Breast epithelium (tissue), 3 donors: Measurements from ENCODE around the gene PPP1R2.

Source experiments
- POLR2A ChIP-seq: fragments of 450-650 bp; IDR thresholded peaks from one replicate; pipeline ENCODE4 v1.6.1; 2016; ENCODE audit warnings: antibody characterized with exemption, mild to moderate bottlenecking, moderate library complexity
- TF ChIP-seq, protein P1 (sequence below), 3 donors: fragments of 450-650 bp; IDR thresholded peaks; one replicate each; pipeline ENCODE4 v1.5.1; 2016 to 2017; ENCODE audit warnings: antibody characterized with exemption in 3 of 3, mild to moderate bottlenecking in 3 of 3, moderate library complexity in 3 of 3

DNA sequence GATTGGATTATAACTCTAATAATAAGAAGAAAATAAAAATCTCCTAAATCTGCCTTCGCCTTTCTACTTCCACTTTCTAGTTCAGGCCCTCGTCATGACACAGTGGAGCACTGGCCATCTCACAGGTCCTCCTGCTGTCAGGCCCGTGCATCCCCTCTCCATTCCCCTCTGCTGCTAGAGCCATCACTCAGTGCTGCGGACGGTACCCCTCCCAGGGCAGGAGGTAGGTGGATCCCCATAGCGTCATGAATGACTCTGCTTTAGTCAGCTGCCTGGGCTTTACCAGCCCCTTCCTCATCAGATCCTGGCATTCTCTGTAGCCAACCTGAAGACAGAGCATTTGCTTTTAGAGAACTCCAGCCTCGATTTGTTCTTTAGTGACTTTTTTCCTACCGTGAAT is 12.0 kb upstream of the PPP1R2 start:
- TF ChIP-seq, protein P1, sequence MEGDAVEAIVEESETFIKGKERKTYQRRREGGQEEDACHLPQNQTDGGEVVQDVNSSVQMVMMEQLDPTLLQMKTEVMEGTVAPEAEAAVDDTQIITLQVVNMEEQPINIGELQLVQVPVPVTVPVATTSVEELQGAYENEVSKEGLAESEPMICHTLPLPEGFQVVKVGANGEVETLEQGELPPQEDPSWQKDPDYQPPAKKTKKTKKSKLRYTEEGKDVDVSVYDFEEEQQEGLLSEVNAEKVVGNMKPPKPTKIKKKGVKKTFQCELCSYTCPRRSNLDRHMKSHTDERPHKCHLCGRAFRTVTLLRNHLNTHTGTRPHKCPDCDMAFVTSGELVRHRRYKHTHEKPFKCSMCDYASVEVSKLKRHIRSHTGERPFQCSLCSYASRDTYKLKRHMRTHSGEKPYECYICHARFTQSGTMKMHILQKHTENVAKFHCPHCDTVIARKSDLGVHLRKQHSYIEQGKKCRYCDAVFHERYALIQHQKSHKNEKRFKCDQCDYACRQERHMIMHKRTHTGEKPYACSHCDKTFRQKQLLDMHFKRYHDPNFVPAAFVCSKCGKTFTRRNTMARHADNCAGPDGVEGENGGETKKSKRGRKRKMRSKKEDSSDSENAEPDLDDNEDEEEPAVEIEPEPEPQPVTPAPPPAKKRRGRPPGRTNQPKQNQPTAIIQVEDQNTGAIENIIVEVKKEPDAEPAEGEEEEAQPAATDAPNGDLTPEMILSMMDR (IDR thresholded peaks at IDR 0.05) = no peak
- TF ChIP-seq POLR2A = no peak
